Mesendoderm (in vitro differentiated cells): ENCODE measurements around the gene PARD3B.
A peak's percentile ranks its signal among the peaks of the same experiment; 100 is the strongest.

Experiments
- DNase-seq: peaks from one replicate; pipeline ENCODE4 v3.0.0; 2013
- H2AK5ac ChIP-seq: 2 replicates; pipeline ENCODE4 v1.6.1; 2013; ENCODE audit warnings: low read length, inconsistent platforms
- H2BK120ac ChIP-seq: 2 replicates; pipeline ENCODE4 v1.6.1; 2013; ENCODE audit warnings: low read depth, mild to moderate bottlenecking, low read length, moderate library complexity, mixed read lengths
- H2BK15ac ChIP-seq: replicated peaks from 2 replicates; pipeline ENCODE4 v1.6.1; 2013; ENCODE audit warnings: low read depth, mild to moderate bottlenecking, moderate library complexity
- H2BK5ac ChIP-seq: 2 replicates; pipeline ENCODE4 v1.6.1; 2013; ENCODE audit warnings: low read length, inconsistent platforms
- H3K18ac ChIP-seq: 2 replicates; pipeline ENCODE4 v1.6.1; 2013; ENCODE audit warnings: mild to moderate bottlenecking, low read length, mixed read lengths
- H3K23ac ChIP-seq: one replicate; pipeline ENCODE4 v1.6.1; 2013; ENCODE audit warnings: low read length
- H3K27ac ChIP-seq: 2 replicates; pipeline ENCODE4 v1.5.1; 2013; ENCODE audit warnings: low read depth, mild to moderate bottlenecking, inconsistent platforms, low read length, moderate library complexity
- H3K27me3 ChIP-seq: 2 replicates; pipeline ENCODE4 v1.6.1; 2013; ENCODE audit warnings: low read length, control low read depth, mild to moderate bottlenecking, inconsistent platforms; ENCODE audit not compliant: insufficient read depth, poor library complexity
- H3K36me3 ChIP-seq: 2 replicates; pipeline ENCODE4 v1.6.1; 2013; ENCODE audit warnings: low read length, inconsistent platforms; ENCODE audit not compliant: control insufficient read depth, insufficient read depth
- H3K4ac ChIP-seq: one replicate; pipeline ENCODE4 v1.6.1; 2013; ENCODE audit warnings: low read depth, mild to moderate bottlenecking, low read length, moderate library complexity
- H3K4me1 ChIP-seq: 2 replicates; pipeline ENCODE4 v1.6.1; 2013; ENCODE audit warnings: low read depth, low read length, inconsistent platforms; ENCODE audit not compliant: control insufficient read depth
- H3K4me2 ChIP-seq: 2 replicates; pipeline ENCODE4 v1.6.1; 2013; ENCODE audit warnings: low read length
- H3K4me3 ChIP-seq: 2 replicates; pipeline ENCODE4 v1.5.1; 2013; ENCODE audit warnings: mild to moderate bottlenecking, low read length
- H3K56ac ChIP-seq: one replicate; pipeline ENCODE4 v1.6.1; 2013; ENCODE audit warnings: low read length
- H3K79me1 ChIP-seq: 2 replicates; pipeline ENCODE4 v1.6.1; 2013; ENCODE audit warnings: low read length, inconsistent platforms
- H3K79me2 ChIP-seq: 2 replicates; pipeline ENCODE4 v1.6.1; 2013; ENCODE audit warnings: mild to moderate bottlenecking, low read length; ENCODE audit not compliant: control insufficient read depth, insufficient read depth
- H3K9ac ChIP-seq: 2 replicates; pipeline ENCODE4 v1.6.1; 2013; ENCODE audit warnings: low read length, inconsistent platforms
- H4K5ac ChIP-seq: one replicate; pipeline ENCODE4 v1.6.1; 2013; ENCODE audit warnings: low read length
- H4K8ac ChIP-seq: one replicate; pipeline ENCODE4 v1.6.1; 2013; ENCODE audit warnings: low read depth, mild to moderate bottlenecking, control low read depth, low read length, moderate library complexity
- WGBS: extraction: QIAGEN DNeasy Blood & Tissue Kit; methylation state at CpG from one replicate; pipeline ENCODE4 v1.1.7; 2013; ENCODE audit warnings: low lambda C conversion rate, missing lambda C conversion rate; ENCODE audit not compliant: insufficient coverage; ENCODE audit errors: extremely low coverage; 5-methylcytosine and 5-hydroxymethylcytosine counted together

The PARD3B gene

DNA sequence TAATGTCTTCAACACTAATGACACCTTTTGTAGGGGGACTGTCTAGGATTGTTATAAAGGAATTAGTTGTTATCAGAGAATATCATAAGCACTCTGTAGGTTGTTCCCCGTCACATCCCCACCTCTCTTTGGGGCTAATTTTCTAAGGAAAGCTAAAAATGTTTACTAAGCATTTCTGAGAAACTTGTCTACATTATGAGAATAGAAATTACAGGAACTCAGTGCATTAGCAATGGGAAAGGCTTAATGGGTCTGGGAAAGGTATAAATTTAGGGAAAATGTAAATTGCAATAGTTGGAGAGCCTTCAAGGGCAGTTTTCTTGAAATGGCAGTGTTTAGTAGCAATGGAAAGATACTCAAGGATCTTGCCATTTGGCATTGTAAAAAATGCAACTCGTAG lies 879.8 kb downstream of the PARD3B start:
- H2BK120ac ChIP-seq = no peak overlapping the region
- no peak overlapping the region for H2BK5ac ChIP-seq
- no peak overlapping the region for H3K56ac ChIP-seq
- no peak overlapping the region for H4K5ac ChIP-seq
- H3K27ac ChIP-seq = no peak overlapping the region
- peaks cover 2% of the 10 kb centered on the region for H3K4me1 ChIP-seq
- H3K4me3 ChIP-seq = no peak overlapping the region
- H3K9ac ChIP-seq = no peak overlapping the region
- H3K36me3 ChIP-seq = no peaks in the 10 kb centered on the region
- H3K79me1 ChIP-seq = no peaks in the 10 kb centered on the region
- no CpG with 5 or more reads among the region's 2 CpGs for WGBS
- H2BK15ac ChIP-seq = no peak overlapping the region
- H4K8ac ChIP-seq = no peak overlapping the region
- no peak overlapping the region for H3K4ac ChIP-seq
- no peak overlapping the region for H3K4me2 ChIP-seq
- no peak overlapping the region for H3K18ac ChIP-seq
- H2AK5ac ChIP-seq = no peak overlapping the region
- H3K79me2 ChIP-seq = no peaks in the 10 kb centered on the region
- no peak overlapping the region for H3K23ac ChIP-seq
- no peak for DNase-seq
- no peaks in the 10 kb centered on the region for H3K27me3 ChIP-seq

DNA sequence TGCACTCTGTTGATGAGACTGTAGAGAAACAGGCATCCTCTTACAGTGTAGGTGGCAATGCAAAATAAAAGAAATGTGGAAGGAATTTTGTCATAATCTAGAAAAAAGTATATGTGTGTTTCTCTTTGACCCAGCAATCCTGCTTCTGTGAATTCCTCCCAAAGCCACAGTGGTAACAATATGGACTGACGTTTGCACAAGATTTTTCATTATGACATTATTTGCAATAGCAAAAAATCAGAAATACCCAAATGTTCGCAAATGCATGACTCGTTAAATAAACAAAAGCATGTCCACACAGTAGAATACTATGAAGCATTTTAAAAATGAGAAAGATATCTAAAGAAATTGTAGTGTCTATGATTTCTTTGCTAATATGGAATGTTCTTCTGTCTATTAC lies 881.8 kb downstream of the PARD3B start:
- no peaks in the 10 kb centered on the region for H3K36me3 ChIP-seq
- H3K79me2 ChIP-seq = no peaks in the 10 kb centered on the region
- H3K27ac ChIP-seq = no peak overlapping the region
- no peaks in the 10 kb centered on the region for H3K79me1 ChIP-seq
- H2BK15ac ChIP-seq = no peak overlapping the region
- H4K8ac ChIP-seq = no peak overlapping the region
- no peak overlapping the region for H3K4me3 ChIP-seq
- no peaks in the 10 kb centered on the region for H3K27me3 ChIP-seq
- H3K23ac ChIP-seq = no peak overlapping the region
- no peak overlapping the region for H2BK120ac ChIP-seq
- H3K56ac ChIP-seq = no peak overlapping the region
- H3K9ac ChIP-seq = no peak overlapping the region
- H3K4me1 ChIP-seq = peaks cover 2% of the 10 kb centered on the region
- no peak overlapping the region for H4K5ac ChIP-seq
- WGBS = no CpG with 5 or more reads among the region's 3 CpGs
- H2AK5ac ChIP-seq = no peak overlapping the region
- H2BK5ac ChIP-seq = no peak overlapping the region
- no peak overlapping the region for H3K18ac ChIP-seq
- no peak overlapping the region for H3K4ac ChIP-seq
- DNase-seq = no peak
- H3K4me2 ChIP-seq = no peak overlapping the region

GRCh38 chr2:205428811-205429210 lies 883.5 kb downstream of the PARD3B start:
- Histone ChIP-seq H3K36me3 (no peaks in the 10 kb centered on the region), H3K79me2 (no peaks in the 10 kb centered on the region), H2BK15ac (no peak overlapping the region), H3K56ac (no peak overlapping the region), H3K27me3 (no peaks in the 10 kb centered on the region), H4K5ac (no peak overlapping the region), H2BK5ac (no peak overlapping the region), H3K23ac (no peak overlapping the region), H2AK5ac (no peak overlapping the region), H3K4me3 (no peak overlapping the region), H3K18ac (no peak overlapping the region), H3K4me1 (peaks cover 2% of the 10 kb centered on the region), H3K4ac (no peak overlapping the region), H4K8ac (no peak overlapping the region), H2BK120ac (no peak overlapping the region), H3K27ac (no peak overlapping the region), H3K9ac (no peak overlapping the region), H3K4me2 (no peak overlapping the region), H3K79me1 (no peaks in the 10 kb centered on the region)
- no CpG with 5 or more reads among the region's 2 CpGs for WGBS
- DNase-seq = no peak

GRCh38 chr2:205435970-205436369 lies 890.7 kb downstream of the PARD3B start:
- H4K5ac ChIP-seq = no peak overlapping the region

GRCh38 chr2:205438241-205438640 lies 893.0 kb downstream of the PARD3B start:
- Histone ChIP-seq H3K23ac (no peak overlapping the region), H3K79me1 (no peaks in the 10 kb centered on the region), H3K4me3 (no peak overlapping the region), H3K18ac (no peak overlapping the region), H3K27me3 (no peaks in the 10 kb centered on the region), H4K8ac (no peak overlapping the region), H3K36me3 (no peaks in the 10 kb centered on the region), H3K56ac (no peak overlapping the region), H3K4me2 (no peak overlapping the region), H3K27ac (no peak overlapping the region), H2BK15ac (no peak overlapping the region), H3K4me1 (no peaks in the 10 kb centered on the region), H4K5ac (no peak overlapping the region), H2BK120ac (no peak overlapping the region), H3K9ac (no peak overlapping the region), H2AK5ac (no peak overlapping the region), H3K4ac (no peak overlapping the region), H3K79me2 (no peaks in the 10 kb centered on the region), H2BK5ac (no peak overlapping the region)
- no CpG with 5 or more reads among the region's 2 CpGs for WGBS
- no peak for DNase-seq

More at GRCh38 chr2:205435970-205436369, 890.7 kb downstream of the PARD3B start:
- no peaks in the 10 kb centered on the region for H3K79me2 ChIP-seq
- H3K4ac ChIP-seq = no peak overlapping the region
- no peak overlapping the region for H3K9ac ChIP-seq
- H3K36me3 ChIP-seq = no peaks in the 10 kb centered on the region
- no peaks in the 10 kb centered on the region for H3K27me3 ChIP-seq
- no peak overlapping the region for H2AK5ac ChIP-seq
- H2BK15ac ChIP-seq = no peak overlapping the region
- no peaks in the 10 kb centered on the region for H3K4me1 ChIP-seq
- no peak overlapping the region for H3K4me2 ChIP-seq
- no peak overlapping the region for H3K4me3 ChIP-seq
- DNase-seq = peak; percentile 48
- no peak overlapping the region for H3K56ac ChIP-seq
- H3K27ac ChIP-seq = no peak overlapping the region
- H2BK120ac ChIP-seq = no peak overlapping the region
- H4K8ac ChIP-seq = no peak overlapping the region
- H3K79me1 ChIP-seq = no peaks in the 10 kb centered on the region
- WGBS = no CpG with 5 or more reads among the region's 4 CpGs
- no peak overlapping the region for H2BK5ac ChIP-seq
- no peak overlapping the region for H3K23ac ChIP-seq
- no peak overlapping the region for H3K18ac ChIP-seq

GRCh38 chr2:205439621-205440020 lies 894.3 kb downstream of the PARD3B start:
- DNase-seq = no peak
- Histone ChIP-seq H2AK5ac (no peak overlapping the region), H4K8ac (no peak overlapping the region), H4K5ac (no peak overlapping the region), H3K27me3 (no peaks in the 10 kb centered on the region), H3K79me1 (no peaks in the 10 kb centered on the region), H3K4ac (no peak overlapping the region), H2BK120ac (no peak overlapping the region), H3K27ac (no peak overlapping the region), H3K56ac (no peak overlapping the region), H3K23ac (no peak overlapping the region), H3K9ac (no peak overlapping the region), H3K4me2 (no peak overlapping the region), H3K4me3 (no peak overlapping the region), H2BK15ac (no peak overlapping the region), H3K79me2 (no peaks in the 10 kb centered on the region), H3K18ac (no peak overlapping the region), H2BK5ac (no peak overlapping the region), H3K36me3 (no peaks in the 10 kb centered on the region), H3K4me1 (no peaks in the 10 kb centered on the region)
- no CpG with 5 or more reads among the region's 2 CpGs for WGBS
